HG03097 (cell line): Measurements from ENCODE around the gene GPR146.

Source experiments
- ATAC-seq: cut with Tn5 transposase; IDR thresholded peaks from one replicate; pipeline ENCODE4 v1.9.1; 2021; ENCODE audit not compliant: unreplicated experiment, low FRiP score

GPR146 gene

GRCh38 chr7:1103009-1103788 lies 58.9 kb downstream of the GPR146 start:
- no peak for ATAC-seq

GRCh38 chr7:1103789-1104515 lies 59.6 kb downstream of the GPR146 start:
- no peak for ATAC-seq

GRCh38 chr7:1104516-1105179 lies 60.3 kb downstream of the GPR146 start:
- no peak for ATAC-seq

GRCh38 chr7:1105189-1105588 lies 60.8 kb downstream of the GPR146 start:
- no peak for ATAC-seq

- no peak for ATAC-seq
Observed at GRCh38 chr7:1106063-1106792, 61.9 kb downstream of the GPR146 start.

- no peak for ATAC-seq
Observed at GRCh38 chr7:1106793-1107421, 62.6 kb downstream of the GPR146 start.

GRCh38 chr7:1108264-1108920 lies 64.0 kb downstream of the GPR146 start:
- no peak for ATAC-seq
